ENCODE results near the gene PDSS2. TPM values are rescaled to one million over a fixed set of nuclear protein-coding genes. Genes with fewer than 3 reads are reported as not detected.
"Not testable (repeated sequence)": the region's sequence is repeated elsewhere in the genome, so short reads cannot be mapped to it uniquely, and the experiment has no call there.

PDSS2 gene
- total RNA-seq, 1 donor from 2014 or later, result 16.2 TPM

GRCh38 chr6:107305994-107306393, 153.4 kb downstream of the PDSS2 start:
- not testable (repeated sequence) for ATAC-seq, DNase-seq

DNA sequence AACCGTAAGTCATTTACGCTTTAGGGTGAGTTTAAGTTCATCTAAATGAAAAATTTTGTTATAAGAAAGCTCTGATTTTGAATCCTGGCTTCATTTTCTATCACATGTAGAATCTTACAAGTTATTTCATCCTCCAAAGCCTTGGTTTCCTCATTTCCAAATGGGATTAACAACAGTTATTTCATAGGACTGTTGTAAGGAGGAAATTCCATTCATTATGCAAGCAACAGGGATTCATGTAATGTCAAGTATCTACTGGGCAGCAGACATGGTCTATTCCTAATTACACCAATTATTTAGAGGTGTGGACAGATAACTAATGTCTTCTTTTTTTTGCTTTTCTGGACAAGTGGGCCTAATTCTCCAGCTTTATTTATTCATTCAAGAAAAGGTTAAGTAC, 154.0 kb downstream of the PDSS2 start:
- ATAC-seq (no peak), DNase-seq (no peak)
- intact Hi-C loops (cut with micrococcal nuclease), result no loop called here

More at GRCh38 chr6:107305994-107306393, 153.4 kb downstream of the PDSS2 start:
- intact Hi-C loops (cut with micrococcal nuclease), result not testable (repeated sequence)

DNA sequence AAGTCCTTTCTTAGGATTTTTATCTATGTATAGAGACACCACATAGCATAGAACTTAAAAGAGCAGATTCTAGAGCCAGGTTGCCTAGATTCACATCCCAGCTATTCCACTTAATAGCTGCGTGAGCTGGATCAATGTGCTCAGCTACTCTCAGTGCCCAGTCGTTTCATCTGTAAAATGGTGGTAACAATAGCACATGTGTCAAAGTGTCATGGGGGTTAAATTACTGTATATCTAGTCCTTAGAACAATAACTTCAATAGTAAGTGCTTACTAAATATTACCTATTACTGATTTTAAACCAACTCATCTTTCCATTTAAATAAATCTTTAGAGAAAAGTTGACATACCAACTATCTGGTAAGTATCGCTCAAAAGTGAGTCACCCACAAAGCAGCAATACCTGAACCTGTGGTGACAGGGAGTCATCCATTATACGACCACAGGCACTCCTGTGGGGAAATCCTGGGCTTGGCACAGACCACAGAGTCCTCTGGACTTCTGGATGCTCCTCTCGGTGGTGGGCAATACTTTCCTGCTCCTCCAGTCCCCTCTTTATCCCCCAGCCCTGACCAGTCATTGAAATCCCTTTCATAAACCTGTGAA, 154.8 kb downstream of the PDSS2 start:
- DNase-seq (no peak), ATAC-seq (no peak)
- intact Hi-C loops (cut with micrococcal nuclease), result no loop called here

GRCh38 chr6:107293350-107293749, 166.0 kb downstream of the PDSS2 start:
- intact Hi-C loops (cut with micrococcal nuclease), result no loop called here
- ATAC-seq, result no peak

DNA sequence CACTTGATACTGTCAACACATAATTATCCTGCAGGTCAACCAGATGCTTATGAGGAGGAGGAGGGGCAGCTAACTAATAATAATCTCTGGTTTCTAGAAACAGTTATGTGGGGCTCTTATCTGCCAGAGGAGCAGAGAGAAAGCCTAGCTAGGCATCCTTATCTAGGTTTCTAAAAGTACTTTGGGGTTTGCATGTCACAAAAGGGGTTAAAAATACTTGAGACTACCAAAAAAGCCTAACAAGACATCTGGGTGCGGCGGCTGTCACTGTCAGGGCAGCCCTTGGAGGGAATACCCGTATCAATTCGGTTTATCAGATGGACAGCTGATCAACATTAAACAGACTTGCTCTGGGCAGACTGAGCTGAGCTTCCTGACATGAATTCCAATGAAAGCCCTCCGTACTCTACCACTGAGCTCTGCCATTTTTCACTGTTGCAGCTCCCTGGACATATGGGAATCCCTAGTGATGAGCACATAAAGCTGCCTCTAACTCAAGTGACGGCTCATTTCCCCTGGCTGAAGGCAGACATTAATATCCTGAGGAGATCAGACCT, 166.6 kb downstream of the PDSS2 start:
- peak; percentile 54 for ATAC-seq
- intact Hi-C loops (cut with micrococcal nuclease), result no loop called here

More at GRCh38 chr6:107293350-107293749, 166.0 kb downstream of the PDSS2 start:
- DNase-seq, result no peak

DNA sequence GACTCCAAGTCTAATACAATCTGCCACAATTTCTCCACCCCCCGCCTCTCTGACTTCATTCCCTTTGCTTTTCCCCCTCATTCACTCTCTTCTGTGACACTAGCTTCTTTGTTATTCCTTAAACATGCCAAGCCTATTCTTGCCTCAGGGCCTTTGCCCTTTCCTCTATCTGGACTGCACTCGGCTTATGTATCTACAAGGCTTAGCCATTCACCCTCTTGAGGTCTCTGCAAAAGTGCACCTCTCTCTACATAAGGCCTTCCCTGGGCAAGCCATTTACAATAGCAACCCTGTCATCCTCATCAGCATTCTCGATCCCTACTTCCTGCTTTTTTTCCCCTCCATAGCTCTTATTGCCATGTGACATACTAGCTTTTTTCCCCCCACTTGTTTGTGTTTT, 168.9 kb downstream of the PDSS2 start:
- intact Hi-C loops (cut with micrococcal nuclease), result no loop called here
- DNase-seq, result no peak
- no peak for ATAC-seq

More for the DNA sequence above, 166.6 kb downstream of the PDSS2 start:
- DNase-seq, result no peak

- ATAC-seq; DNase-seq; intact Hi-C loops (cut with micrococcal nuclease): not testable (repeated sequence)
Observed at GRCh38 chr6:107289258-107289657, 170.1 kb downstream of the PDSS2 start.

- DNase-seq; intact Hi-C loops (cut with micrococcal nuclease); ATAC-seq: not testable (repeated sequence)
Observed at GRCh38 chr6:107285683-107286082, 173.7 kb downstream of the PDSS2 start.

- no peak for ATAC-seq
- intact Hi-C loops (cut with micrococcal nuclease), result no loop called here
- DNase-seq, result no peak
Observed at GRCh38 chr6:107284805-107285204, 174.6 kb downstream of the PDSS2 start.

DNA sequence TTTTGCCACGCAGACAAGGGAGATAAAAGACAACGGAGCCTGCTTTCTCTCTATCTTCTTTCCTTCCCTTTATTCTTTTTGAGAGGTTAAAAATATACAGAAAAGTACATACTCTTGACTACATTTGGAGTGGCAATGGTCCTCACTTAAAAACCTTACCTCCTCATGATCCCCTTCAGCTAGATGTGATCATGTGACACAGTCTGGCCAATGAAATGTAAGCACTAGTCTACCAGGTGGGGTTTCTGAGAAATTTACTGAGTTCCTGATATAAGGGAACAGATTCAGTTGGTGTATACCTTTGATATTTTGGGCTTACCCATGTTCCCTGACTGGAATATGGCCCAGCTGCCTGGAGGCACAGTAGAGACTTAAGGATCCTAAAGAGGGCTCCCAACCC, 178.6 kb downstream of the PDSS2 start:
- intact Hi-C loops (cut with micrococcal nuclease), result no loop called here
- no peak for ATAC-seq
- no peak for DNase-seq

DNA sequence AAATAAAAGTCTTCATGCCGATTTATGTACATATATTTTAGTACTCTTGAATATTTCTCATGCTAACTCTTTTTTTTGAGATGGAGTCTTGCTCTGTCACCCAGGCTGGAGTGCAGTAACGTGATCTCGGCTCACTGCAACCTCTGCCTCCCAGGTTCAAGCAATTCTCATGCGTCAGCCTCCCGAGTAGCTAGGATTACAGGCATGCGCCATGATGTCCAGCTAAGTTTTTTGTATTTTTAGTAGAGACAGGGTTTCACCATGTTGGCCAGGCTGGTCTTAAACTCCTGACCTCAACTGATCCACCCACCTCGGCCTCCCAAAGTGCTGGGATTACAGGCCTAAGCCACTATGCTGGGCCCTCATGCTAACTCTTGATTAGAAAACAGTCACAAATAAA, 179.4 kb downstream of the PDSS2 start:
- intact Hi-C loops (cut with micrococcal nuclease); ATAC-seq; DNase-seq: not testable (repeated sequence)

GRCh38 chr6:107275330-107275865, 184.0 kb downstream of the PDSS2 start:
- DNase-seq, result no peak
- intact Hi-C loops (cut with micrococcal nuclease), result no loop called here
- peak; percentile 86 for ATAC-seq

GRCh38 chr6:107274288-107274687, 185.1 kb downstream of the PDSS2 start:
- no peak for ATAC-seq
- intact Hi-C loops (cut with micrococcal nuclease), result no loop called here
- no peak for DNase-seq

- no peak for ATAC-seq
- intact Hi-C loops (cut with micrococcal nuclease), result no loop called here
- DNase-seq, result no peak
Observed at GRCh38 chr6:107272246-107272645, 187.1 kb downstream of the PDSS2 start.

DNA sequence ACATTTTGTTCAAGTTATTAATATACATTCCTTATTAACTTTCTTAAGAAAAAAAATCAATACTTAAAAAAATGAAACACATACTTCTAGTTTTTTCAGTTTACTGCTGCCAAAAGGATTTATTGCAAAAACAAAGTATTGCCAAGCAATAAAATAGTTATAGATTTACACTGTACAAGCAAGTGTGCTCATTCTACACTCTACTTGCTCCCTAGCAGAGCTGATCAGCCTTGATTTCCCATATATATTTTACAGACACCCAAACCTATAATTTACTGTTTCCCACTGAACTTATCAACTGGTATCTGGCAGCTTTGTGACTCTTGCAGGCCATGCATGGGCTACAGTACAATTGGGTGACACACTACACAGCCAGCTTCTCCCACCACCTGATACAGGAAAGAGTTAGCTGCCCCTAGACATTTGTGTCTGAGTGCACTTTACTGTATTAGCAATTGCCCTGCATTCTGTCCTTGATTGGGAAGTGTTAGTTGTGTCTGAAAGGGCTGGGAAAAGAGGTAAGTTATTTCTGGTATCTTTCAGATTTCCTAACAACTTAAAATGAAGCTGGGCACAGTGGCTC, 188.1 kb downstream of the PDSS2 start:
- DNase-seq (no peak), ATAC-seq (no peak)
- intact Hi-C loops (cut with micrococcal nuclease), result no loop called here

GRCh38 chr6:107267634-107268033, 191.7 kb downstream of the PDSS2 start:
- no peak for DNase-seq
- no peak for ATAC-seq
- intact Hi-C loops (cut with micrococcal nuclease), result no loop called here

GRCh38 chr6:107267006-107267405, 192.4 kb downstream of the PDSS2 start:
- intact Hi-C loops (cut with micrococcal nuclease), result no loop called here
- no peak for DNase-seq
- ATAC-seq, result no peak

- ATAC-seq, result no peak
- intact Hi-C loops (cut with micrococcal nuclease), result no loop called here
- DNase-seq, result no peak
Observed at GRCh38 chr6:107266563-107266962, 192.8 kb downstream of the PDSS2 start.

DNA sequence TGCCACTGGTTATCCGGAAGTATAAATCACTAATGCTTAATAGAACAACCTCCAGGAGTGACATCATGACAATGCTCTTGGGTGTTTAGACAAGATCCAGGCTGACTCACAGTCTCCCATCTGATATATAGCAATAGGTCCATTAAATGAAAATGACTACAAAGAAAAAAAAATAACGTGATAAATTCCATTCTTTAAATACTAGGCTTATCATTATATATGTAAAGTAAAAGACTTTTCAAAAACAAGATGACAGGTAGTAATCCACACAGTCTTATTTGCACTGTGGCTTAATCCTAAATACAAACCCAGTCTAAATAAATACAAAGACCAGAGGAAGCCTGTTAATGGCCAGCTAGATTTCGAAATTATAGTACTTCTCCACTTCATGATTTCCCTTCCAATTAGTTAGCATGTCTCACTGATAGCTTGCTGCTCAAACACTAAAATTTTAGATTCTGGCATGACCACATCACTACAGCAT, 195.0 kb downstream of the PDSS2 start:
- DNase-seq (no peak), ATAC-seq (no peak)
- intact Hi-C loops (cut with micrococcal nuclease), result no loop called here

DNA sequence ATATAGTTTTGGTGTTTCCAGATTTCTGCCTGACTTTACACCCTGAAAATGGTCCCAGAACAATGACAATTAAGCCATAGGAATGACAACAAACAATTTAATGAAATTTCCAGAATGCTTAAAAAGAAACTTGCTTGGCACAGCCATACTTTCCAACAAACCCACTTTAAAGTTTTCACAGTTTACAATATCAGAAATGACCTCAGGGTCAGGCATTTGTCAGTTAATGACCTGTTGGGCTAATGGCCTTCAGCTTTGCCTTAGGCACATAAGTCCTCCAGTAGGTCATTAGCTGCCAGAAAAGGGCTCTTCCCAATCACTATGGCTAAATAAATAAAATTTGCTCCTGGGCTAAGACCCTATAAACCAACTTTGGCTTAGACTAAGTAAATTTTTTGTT, 199.4 kb downstream of the PDSS2 start:
- intact Hi-C loops (cut with micrococcal nuclease), result no loop called here
- DNase-seq (no peak), ATAC-seq (no peak)

Measured in left ventricle myocardium superior (tissue), 1 donor.